NCI-H187 (cell line): ENCODE measurements around the gene SHPK.

Experiments used
- DNase-seq, 2 experiments: peaks; one replicate each; lab custom pipeline; 2025; lab: John Stamatoyannopoulos, UW

The SHPK gene

GRCh38 chr17:3626831-3627768 lies 8.9 kb downstream of the SHPK start:
- DNase-seq, result no peak

GRCh38 chr17:3622977-3623594 lies 13.0 kb downstream of the SHPK start:
- no peak for DNase-seq

- no peak for DNase-seq
Measured at GRCh38 chr17:3621146-3621720, 14.8 kb downstream of the SHPK start.

GRCh38 chr17:3615160-3615870 lies 20.7 kb downstream of the SHPK start:
- no peak for DNase-seq

GRCh38 chr17:3613124-3613523 lies 22.9 kb downstream of the SHPK start:
- DNase-seq, result no peak

- no peak for DNase-seq
Measured at GRCh38 chr17:3610523-3610922, 25.5 kb downstream of the SHPK start.

GRCh38 chr17:3609689-3610088 lies 26.4 kb downstream of the SHPK start:
- no peak for DNase-seq

GRCh38 chr17:3603870-3604259 lies 32.2 kb downstream of the SHPK start:
- DNase-seq, result no peak

- no peak for DNase-seq
Measured at GRCh38 chr17:3603119-3603869, 32.8 kb downstream of the SHPK start.

- DNase-seq, result peak; percentile 6 to 65
Measured at GRCh38 chr17:3602499-3602898, 33.6 kb downstream of the SHPK start.

- no peak for DNase-seq
Measured at GRCh38 chr17:3600529-3601205, 35.4 kb downstream of the SHPK start.

GRCh38 chr17:3598078-3598477 lies 38.0 kb downstream of the SHPK start:
- DNase-seq, result no peak

- no peak for DNase-seq
Measured at GRCh38 chr17:3596804-3597464, 39.1 kb downstream of the SHPK start.

- no peak for DNase-seq
Measured at GRCh38 chr17:3594976-3595375, 41.1 kb downstream of the SHPK start.

- no peak for DNase-seq
Measured at GRCh38 chr17:3594051-3594800, 41.8 kb downstream of the SHPK start.

GRCh38 chr17:3593384-3593783 lies 42.7 kb downstream of the SHPK start:
- no peak for DNase-seq

GRCh38 chr17:3592216-3592860 lies 43.7 kb downstream of the SHPK start:
- DNase-seq, result no peak

- no peak for DNase-seq
Measured at GRCh38 chr17:3590768-3591167, 45.3 kb downstream of the SHPK start.

GRCh38 chr17:3590231-3590630 lies 45.8 kb downstream of the SHPK start:
- no peak for DNase-seq
